AML-193 (cell line): Measurements from ENCODE around the gene SCGB1D1.
"Not testable (repeated sequence)": the region's sequence is repeated elsewhere in the genome, so short reads cannot be mapped to it uniquely, and the experiment has no call there.

Source experiments
- DNase-seq, 2 experiments: peaks; one replicate each; lab custom pipeline; 2025; lab: John Stamatoyannopoulos, UW

The SCGB1D1 gene

GRCh38 chr11:62166371-62166770 lies 23.6 kb upstream of the SCGB1D1 start:
- DNase-seq = no peak

GRCh38 chr11:62169448-62169847 lies 20.6 kb upstream of the SCGB1D1 start:
- DNase-seq = no peak

GRCh38 chr11:62169935-62170334 lies 20.1 kb upstream of the SCGB1D1 start:
- DNase-seq = no peak

GRCh38 chr11:62171261-62171723 lies 18.7 kb upstream of the SCGB1D1 start:
- DNase-seq = peak; percentile 84 to 85

GRCh38 chr11:62172294-62172693 lies 17.7 kb upstream of the SCGB1D1 start:
- no peak for DNase-seq

GRCh38 chr11:62176766-62177165 lies 13.2 kb upstream of the SCGB1D1 start:
- DNase-seq = no peak

- no peak for DNase-seq
Observed at GRCh38 chr11:62179995-62180394, 10.0 kb upstream of the SCGB1D1 start.

- DNase-seq = no peak
Observed at GRCh38 chr11:62181097-62181496, 8.9 kb upstream of the SCGB1D1 start.

GRCh38 chr11:62182147-62182891 lies 7.7 kb upstream of the SCGB1D1 start:
- DNase-seq = no peak

- DNase-seq = no peak
Observed at GRCh38 chr11:62186195-62186594, 3.8 kb upstream of the SCGB1D1 start.

GRCh38 chr11:62193952-62194351 lies 3.9 kb downstream of the SCGB1D1 start:
- DNase-seq = no peak

GRCh38 chr11:62195010-62195409 lies 5.0 kb downstream of the SCGB1D1 start:
- DNase-seq = not testable (repeated sequence)

- DNase-seq = no peak
Observed at GRCh38 chr11:62195945-62196344, 5.9 kb downstream of the SCGB1D1 start.

GRCh38 chr11:62197400-62197799 lies 7.4 kb downstream of the SCGB1D1 start:
- not testable (repeated sequence) for DNase-seq

GRCh38 chr11:62201376-62201775 lies 11.4 kb downstream of the SCGB1D1 start:
- DNase-seq = no peak

GRCh38 chr11:62202910-62203309 lies 12.9 kb downstream of the SCGB1D1 start:
- DNase-seq = no peak

- no peak for DNase-seq
Observed at GRCh38 chr11:62204430-62204829, 14.4 kb downstream of the SCGB1D1 start.

GRCh38 chr11:62205441-62205840 lies 15.4 kb downstream of the SCGB1D1 start:
- no peak for DNase-seq

GRCh38 chr11:62206276-62207066 lies 16.5 kb downstream of the SCGB1D1 start:
- DNase-seq = not testable (repeated sequence)

GRCh38 chr11:62208785-62209144 lies 18.7 kb downstream of the SCGB1D1 start:
- DNase-seq = no peak

GRCh38 chr11:62217191-62217748 lies 27.3 kb downstream of the SCGB1D1 start:
- DNase-seq = peak; percentile 28 to 39

- no peak for DNase-seq
Observed at GRCh38 chr11:62221498-62221897, 31.5 kb downstream of the SCGB1D1 start.

GRCh38 chr11:62223095-62223494 lies 33.1 kb downstream of the SCGB1D1 start:
- no peak for DNase-seq
